Neural cell (in vitro differentiated cells): ENCODE data around the gene MRTFA. TPM values are rescaled to one million over a fixed set of nuclear protein-coding genes. Genes with fewer than 3 reads are reported as not detected.
"Not testable (repeated sequence)": the region's sequence is repeated elsewhere in the genome, so short reads cannot be mapped to it uniquely, and the experiment has no call there.

Source experiments
- H2AFZ ChIP-seq: fragments of 200-600, 300-800 bp; sonication (generic), shearing (Covaris generic); 2 replicates; pipeline ENCODE4 v1.6.0; 2014; ENCODE audit warnings: low read depth, mild to moderate bottlenecking, antibody characterized with exemption, low read length, moderate library complexity
- H3F3A ChIP-seq: fragments of 200-600 bp; shearing (Covaris generic); 2 replicates; pipeline ENCODE4 v1.6.1; 2016; ENCODE audit warnings: mild to moderate bottlenecking, moderate library complexity, mixed read lengths, antibody characterized with exemption, low read length; ENCODE audit not compliant: insufficient read depth, poor library complexity, severe bottlenecking
- H3K27ac ChIP-seq: fragments of 200-600, 300-800 bp; sonication (generic), shearing (Covaris generic); 2 replicates; pipeline ENCODE4 v1.5.1; 2014; ENCODE audit warnings: mild to moderate bottlenecking, low read length, moderate library complexity
- H3K27me3 ChIP-seq: fragments of 300-800, 200-600 bp; sonication (generic), shearing (Covaris generic); 2 replicates; pipeline ENCODE4 v1.6.0; 2014; ENCODE audit warnings: mild to moderate bottlenecking, low read depth, low read length, moderate library complexity; ENCODE audit not compliant: insufficient read depth
- H3K36me3 ChIP-seq: fragments of 300-800, 200-600 bp; sonication (generic), shearing (Covaris generic); 2 replicates; pipeline ENCODE4 v1.5.1; 2014; ENCODE audit warnings: mild to moderate bottlenecking, antibody characterized with exemption, low read length, moderate library complexity; ENCODE audit not compliant: insufficient read depth
- H3K4me2 ChIP-seq: fragments of 300-800, 200-600 bp; sonication (generic), shearing (Covaris generic); 2 replicates; pipeline ENCODE4 v1.6.0; 2014; ENCODE audit warnings: mild to moderate bottlenecking, low read length
- H3K4me3 ChIP-seq: fragments of 300-800, 200-600 bp; sonication (generic), shearing (Covaris generic); 2 replicates; pipeline ENCODE4 v1.5.1; 2014; ENCODE audit warnings: mild to moderate bottlenecking, low read length, moderate library complexity
- H3K79me2 ChIP-seq: fragments of 200-600 bp; shearing (Covaris generic); replicated peaks from 2 replicates; pipeline ENCODE4 v1.6.0; 2014; ENCODE audit warnings: mild to moderate bottlenecking, low read length, moderate library complexity; ENCODE audit not compliant: insufficient read depth
- H3K9ac ChIP-seq: fragments of 300-800, 200-600 bp; sonication (generic), shearing (Covaris generic); 2 replicates; pipeline ENCODE4 v1.6.1; 2016; ENCODE audit warnings: mild to moderate bottlenecking, low read length, mixed read lengths
- H3K9me2 ChIP-seq: fragments of 200-600 bp; shearing (Covaris generic); 2 replicates; pipeline ENCODE4 v1.6.1; 2016; ENCODE audit warnings: mild to moderate bottlenecking, low read length, mixed read lengths; ENCODE audit not compliant: insufficient read depth
- H3K9me3 ChIP-seq: fragments of 200-600, 300-800 bp; sonication (generic), shearing (Covaris generic); 2 replicates; pipeline ENCODE4 v1.6.1; 2016; ENCODE audit warnings: mild to moderate bottlenecking, mixed run types, low read length, moderate library complexity, mixed read lengths
- H4K20me1 ChIP-seq: fragments of 200-600 bp; shearing (Covaris generic); 2 replicates; pipeline ENCODE4 v1.6.1; 2016; ENCODE audit warnings: mild to moderate bottlenecking, mixed run types; ENCODE audit not compliant: insufficient read depth
- EP300 ChIP-seq: fragments of 450-650 bp; conservative IDR thresholded peaks from 2 replicates; pipeline ENCODE4 v1.6.1; 2014; ENCODE audit warnings: antibody characterized with exemption, mild to moderate bottlenecking, moderate library complexity; ENCODE audit not compliant: poor library complexity, severe bottlenecking
- EZH2 ChIP-seq: fragments of 200-600, 300-800 bp; shearing (Covaris generic), sonication (generic); IDR thresholded peaks from 2 replicates; pipeline ENCODE4 v1.6.1; 2014; ENCODE audit warnings: antibody characterized with exemption, low read length, borderline replicate concordance, mild to moderate bottlenecking; ENCODE audit not compliant: insufficient read depth, poor library complexity, severe bottlenecking
- MXI1 ChIP-seq: fragments of 450-650 bp; conservative IDR thresholded peaks from 2 replicates; pipeline ENCODE4 v1.6.1; 2014; ENCODE audit warnings: antibody characterized with exemption, mild to moderate bottlenecking; ENCODE audit not compliant: poor library complexity, severe bottlenecking
- POLR2AphosphoS5 ChIP-seq: IDR thresholded peaks from 2 replicates; pipeline ENCODE4 v1.6.1; 2012
- RAD21 ChIP-seq: fragments of 450-650 bp; conservative IDR thresholded peaks from 2 replicates; pipeline ENCODE4 v1.6.1; 2014; ENCODE audit warnings: antibody characterized with exemption, mild to moderate bottlenecking, moderate library complexity
- REST ChIP-seq: IDR thresholded peaks from 2 replicates; pipeline ENCODE4 v1.6.1; 2012; ENCODE audit warnings: borderline replicate concordance
- SMC3 ChIP-seq: fragments of 450-650 bp; conservative IDR thresholded peaks from 2 replicates; pipeline ENCODE4 v1.6.1; 2014; ENCODE audit warnings: antibody characterized with exemption, mild to moderate bottlenecking, moderate library complexity; ENCODE audit not compliant: poor library complexity
- TAF1 ChIP-seq: IDR thresholded peaks from 2 replicates; pipeline ENCODE4 v1.6.1; 2012; ENCODE audit warnings: low read depth
- polyA plus RNA-seq: library from polyadenylated mRNA; depleted of rRNA; stranded (reverse); fragments of >200 nt; gene quantifications from 2 replicates; pipeline ENCODE4 v1.2.3, GENCODE V29; 2014
- TF ChIP-seq, protein P1 (sequence below): fragments of 450-650 bp; IDR thresholded peaks from 2 replicates; pipeline ENCODE4 v1.5.1; 2014; ENCODE audit warnings: antibody characterized with exemption, mild to moderate bottlenecking, moderate library complexity; ENCODE audit not compliant: poor library complexity, severe bottlenecking

The MRTFA gene
- polyA plus RNA-seq, 1 donor from 2014 or later: 19.3 TPM

DNA sequence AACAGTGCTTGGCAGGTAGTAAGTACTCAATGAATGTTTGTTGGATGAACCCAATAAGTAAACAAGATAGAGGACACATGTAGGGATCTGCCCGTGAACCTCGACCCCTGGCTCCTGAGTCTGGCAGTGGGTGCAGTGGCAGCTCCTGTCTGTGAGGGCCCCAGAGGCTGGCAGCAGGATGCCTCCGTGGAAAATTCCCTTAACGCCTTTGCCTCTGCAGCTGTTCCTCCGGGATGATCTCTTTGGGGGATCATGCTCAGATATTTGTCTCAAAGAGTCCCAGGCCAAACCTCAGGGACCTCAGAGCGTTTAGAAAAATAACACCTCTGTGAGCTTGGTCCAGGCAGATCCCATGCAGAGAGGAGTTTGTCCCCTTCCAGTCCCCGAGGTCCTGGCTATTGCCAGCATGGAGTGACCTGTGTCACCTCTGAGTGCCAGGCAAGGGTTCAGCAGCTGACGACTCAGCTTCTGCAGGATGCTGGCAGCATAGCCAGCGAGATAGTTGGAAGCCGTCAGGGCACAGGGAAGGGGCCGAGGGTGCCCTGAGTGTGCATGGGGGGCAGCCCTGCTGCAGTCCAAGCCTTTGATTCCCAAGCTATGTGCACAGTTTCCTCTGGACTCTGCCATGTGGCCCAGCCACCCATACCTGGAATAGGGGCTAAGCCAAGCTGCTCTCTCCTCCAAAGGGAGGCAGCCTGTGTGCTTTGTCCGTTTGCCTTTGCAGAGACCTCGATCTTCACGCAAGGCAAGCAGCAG lies 42.2 kb upstream of the MRTFA start:
- H3K9me2 ChIP-seq: no peaks in the 10 kb centered on the region
- H3K36me3 ChIP-seq: no peaks in the 10 kb centered on the region
- H3K9me3 ChIP-seq: no peaks in the 10 kb centered on the region
- no peaks in the 10 kb centered on the region for H3F3A ChIP-seq
- peak overlapping the region; percentile 34 for H3K4me2 ChIP-seq
- no peaks in the 10 kb centered on the region for H4K20me1 ChIP-seq
- no peak for TF ChIP-seq POLR2AphosphoS5
- TF ChIP-seq TAF1: no peak
- TF ChIP-seq EZH2: no peak
- TF ChIP-seq, protein P1, sequence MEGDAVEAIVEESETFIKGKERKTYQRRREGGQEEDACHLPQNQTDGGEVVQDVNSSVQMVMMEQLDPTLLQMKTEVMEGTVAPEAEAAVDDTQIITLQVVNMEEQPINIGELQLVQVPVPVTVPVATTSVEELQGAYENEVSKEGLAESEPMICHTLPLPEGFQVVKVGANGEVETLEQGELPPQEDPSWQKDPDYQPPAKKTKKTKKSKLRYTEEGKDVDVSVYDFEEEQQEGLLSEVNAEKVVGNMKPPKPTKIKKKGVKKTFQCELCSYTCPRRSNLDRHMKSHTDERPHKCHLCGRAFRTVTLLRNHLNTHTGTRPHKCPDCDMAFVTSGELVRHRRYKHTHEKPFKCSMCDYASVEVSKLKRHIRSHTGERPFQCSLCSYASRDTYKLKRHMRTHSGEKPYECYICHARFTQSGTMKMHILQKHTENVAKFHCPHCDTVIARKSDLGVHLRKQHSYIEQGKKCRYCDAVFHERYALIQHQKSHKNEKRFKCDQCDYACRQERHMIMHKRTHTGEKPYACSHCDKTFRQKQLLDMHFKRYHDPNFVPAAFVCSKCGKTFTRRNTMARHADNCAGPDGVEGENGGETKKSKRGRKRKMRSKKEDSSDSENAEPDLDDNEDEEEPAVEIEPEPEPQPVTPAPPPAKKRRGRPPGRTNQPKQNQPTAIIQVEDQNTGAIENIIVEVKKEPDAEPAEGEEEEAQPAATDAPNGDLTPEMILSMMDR: no peak
- TF ChIP-seq RAD21: no peak
- TF ChIP-seq MXI1: no peak
- no peak for TF ChIP-seq EP300
- no peak for TF ChIP-seq REST
- TF ChIP-seq SMC3: no peak
- no peaks in the 10 kb centered on the region for H3K79me2 ChIP-seq
- peak overlapping the region; percentile 52 for H2AFZ ChIP-seq
- no peak overlapping the region for H3K27ac ChIP-seq
- peak overlapping the region; percentile 63 for H3K4me3 ChIP-seq
- no peaks in the 10 kb centered on the region for H3K27me3 ChIP-seq
- peak overlapping the region; percentile 59 for H3K9ac ChIP-seq

GRCh38 chr22:40676644-40677043 lies 40.1 kb upstream of the MRTFA start:
- H3K9me2 ChIP-seq: no peaks in the 10 kb centered on the region
- H3K4me3 ChIP-seq: no peak overlapping the region
- TF ChIP-seq SMC3 (no peak), EZH2 (no peak), TAF1 (no peak)
- H3K27ac ChIP-seq: no peak overlapping the region
- H3K36me3 ChIP-seq: no peaks in the 10 kb centered on the region
- H3K4me2 ChIP-seq: no peak overlapping the region
- H3K9me3 ChIP-seq: no peaks in the 10 kb centered on the region
- no peaks in the 10 kb centered on the region for H3K27me3 ChIP-seq
- H4K20me1 ChIP-seq: no peaks in the 10 kb centered on the region
- no peaks in the 10 kb centered on the region for H3K79me2 ChIP-seq
- no peak overlapping the region for H3K9ac ChIP-seq
- no peak overlapping the region for H2AFZ ChIP-seq
- H3F3A ChIP-seq: no peaks in the 10 kb centered on the region

DNA sequence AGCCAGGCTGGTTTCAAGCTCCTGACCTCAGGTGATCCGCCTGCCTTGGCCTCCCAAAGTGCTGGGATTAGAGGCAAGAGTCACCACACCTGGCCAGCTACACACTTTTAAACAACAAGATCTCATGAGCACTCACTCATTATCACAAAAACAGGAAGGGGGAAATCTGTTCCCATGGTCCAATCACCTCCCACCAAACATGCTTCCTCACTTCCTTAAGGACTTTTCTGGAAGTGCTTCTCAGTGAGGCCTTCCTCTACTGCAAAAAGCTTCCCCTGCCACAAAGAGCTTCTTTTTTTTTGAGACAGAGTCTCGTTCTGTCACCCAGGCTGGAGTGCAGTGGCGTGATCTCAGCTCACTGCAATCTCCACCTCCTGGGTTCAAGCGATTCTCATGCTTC lies 39.6 kb upstream of the MRTFA start:
- not testable (repeated sequence) for H2AFZ ChIP-seq, H3K27me3 ChIP-seq, H3K79me2 ChIP-seq, H4K20me1 ChIP-seq, H3K27ac ChIP-seq, H3K4me3 ChIP-seq, H3K9ac ChIP-seq, H3K9me2 ChIP-seq, H3K9me3 ChIP-seq, H3F3A ChIP-seq, H3K36me3 ChIP-seq, H3K4me2 ChIP-seq
